B cell (primary cell): ENCODE results near the gene FHIT.

ENCODE experiments used
- EZH2 ChIP-seq: IDR thresholded peaks from 2 replicates; pipeline ENCODE4 v1.6.1; 2012; ENCODE audit warnings: borderline replicate concordance, low read depth, mild to moderate bottlenecking, moderate library complexity, low read length; ENCODE audit not compliant: insufficient read depth, poor library complexity, severe bottlenecking
- TF ChIP-seq, protein P1 (sequence below): fragments of 200-600 bp; IDR thresholded peaks from one replicate; pipeline ENCODE4 v1.8.0; 2022; ENCODE audit warnings: antibody characterized with exemption, mild to moderate bottlenecking

DNA sequence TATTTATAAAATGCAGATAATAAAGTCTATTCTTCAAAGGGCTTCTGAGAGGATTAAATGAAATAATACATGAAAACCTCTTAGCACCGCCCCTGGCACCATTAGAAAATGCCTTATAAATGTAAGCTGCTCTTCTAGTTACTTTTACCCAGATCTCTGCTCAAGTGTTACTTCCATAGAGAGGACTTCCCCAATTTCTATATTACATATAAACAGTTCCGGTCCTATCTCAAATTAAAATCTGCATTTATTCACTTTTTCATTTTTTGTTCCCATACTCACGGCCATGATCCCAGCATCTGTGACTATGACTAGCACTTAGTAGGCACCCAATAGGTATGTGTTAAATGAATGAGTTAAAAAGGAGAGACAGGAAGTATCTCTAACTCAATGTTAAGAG, 1310.5 kb downstream of the FHIT start:
- TF ChIP-seq, protein P1, sequence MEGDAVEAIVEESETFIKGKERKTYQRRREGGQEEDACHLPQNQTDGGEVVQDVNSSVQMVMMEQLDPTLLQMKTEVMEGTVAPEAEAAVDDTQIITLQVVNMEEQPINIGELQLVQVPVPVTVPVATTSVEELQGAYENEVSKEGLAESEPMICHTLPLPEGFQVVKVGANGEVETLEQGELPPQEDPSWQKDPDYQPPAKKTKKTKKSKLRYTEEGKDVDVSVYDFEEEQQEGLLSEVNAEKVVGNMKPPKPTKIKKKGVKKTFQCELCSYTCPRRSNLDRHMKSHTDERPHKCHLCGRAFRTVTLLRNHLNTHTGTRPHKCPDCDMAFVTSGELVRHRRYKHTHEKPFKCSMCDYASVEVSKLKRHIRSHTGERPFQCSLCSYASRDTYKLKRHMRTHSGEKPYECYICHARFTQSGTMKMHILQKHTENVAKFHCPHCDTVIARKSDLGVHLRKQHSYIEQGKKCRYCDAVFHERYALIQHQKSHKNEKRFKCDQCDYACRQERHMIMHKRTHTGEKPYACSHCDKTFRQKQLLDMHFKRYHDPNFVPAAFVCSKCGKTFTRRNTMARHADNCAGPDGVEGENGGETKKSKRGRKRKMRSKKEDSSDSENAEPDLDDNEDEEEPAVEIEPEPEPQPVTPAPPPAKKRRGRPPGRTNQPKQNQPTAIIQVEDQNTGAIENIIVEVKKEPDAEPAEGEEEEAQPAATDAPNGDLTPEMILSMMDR, result no peak
- no peak for TF ChIP-seq EZH2
